IMR-90 (cell line): ENCODE data around the gene DDX42. TPM values are rescaled to one million over a fixed set of nuclear protein-coding genes. Genes with fewer than 3 reads are reported as not detected.
"Not testable (repeated sequence)": the region's sequence is repeated elsewhere in the genome, so short reads cannot be mapped to it uniquely, and the experiment has no call there.

Experiments used
- ATAC-seq: fragments of 200-7000 bp; cut with Tn5 transposase; 2 replicates; pipeline ENCODE4 v1.9.1; 2020; ENCODE audit warnings: low read depth, mild to moderate bottlenecking, moderate library complexity
- BruUV-seq: library from RNA; stranded (reverse); fragments of 400-500 nt; replicated peaks from 2 replicates; lab custom pipeline; 2021; lab: Mats Ljungman, UMichigan
- CTCF ChIA-PET: fragments of 300-600 bp; formaldehyde crosslinking; extraction: SDS; loops from one replicate; lab custom pipeline; 2021; ENCODE audit warnings: antibody characterized with exemption; lab: Yijun Ruan, JAX
- POLR2A ChIA-PET: fragments of 300-600 bp; sonication (Branson Sonifier 250); formaldehyde crosslinking; loops from one replicate; lab custom pipeline; 2022; ENCODE audit warnings: antibody characterized with exemption; ENCODE audit not compliant: unreplicated experiment; lab: Charles Lee
- DNase-seq: peaks from one replicate; pipeline ENCODE4 v3.0.0; 2013
- H2AFZ ChIP-seq: replicated peaks from 2 replicates; pipeline ENCODE3; 2013; ENCODE audit warnings: low read length, mild to moderate bottlenecking; ENCODE audit not compliant: poor library complexity
- H2AK5ac ChIP-seq: 2 replicates; pipeline ENCODE4 v1.6.1; 2013; ENCODE audit warnings: low read depth, low read length, inconsistent platforms
- H2AK9ac ChIP-seq: replicated peaks from 2 replicates; pipeline ENCODE3; 2013; ENCODE audit warnings: mild to moderate bottlenecking, low read depth, low read length, moderate library complexity; ENCODE audit not compliant: poor library complexity
- H2BK120ac ChIP-seq: 2 replicates; pipeline ENCODE4 v1.6.1; 2013; ENCODE audit warnings: low read depth, low read length, inconsistent platforms
- H2BK15ac ChIP-seq: 3 replicates; pipeline ENCODE4 v1.6.1; 2013; ENCODE audit warnings: low read depth, low read length, inconsistent platforms
- H2BK20ac ChIP-seq: 2 replicates; pipeline ENCODE4 v1.6.1; 2013; ENCODE audit warnings: low read depth, mild to moderate bottlenecking, inconsistent platforms, low read length, moderate library complexity
- H2BK5ac ChIP-seq: 2 replicates; pipeline ENCODE4 v1.6.1; 2013; ENCODE audit warnings: mild to moderate bottlenecking, low read depth, low read length, inconsistent platforms; ENCODE audit not compliant: poor library complexity, severe bottlenecking
- H3K14ac ChIP-seq: replicated peaks from 2 replicates; pipeline ENCODE4 v1.6.1; 2013; ENCODE audit warnings: low read depth, low read length, inconsistent platforms
- H3K18ac ChIP-seq: 2 replicates; pipeline ENCODE4 v1.6.1; 2013; ENCODE audit warnings: low read depth, low read length, control low read depth
- H3K23ac ChIP-seq: 2 replicates; pipeline ENCODE4 v1.6.1; 2013; ENCODE audit warnings: low read depth, low read length, inconsistent platforms
- H3K27ac ChIP-seq: 2 replicates; pipeline ENCODE4 v1.5.1; 2013; ENCODE audit warnings: mild to moderate bottlenecking, control low read depth, low read length; ENCODE audit not compliant: insufficient read depth
- H3K27me3 ChIP-seq: 2 replicates; pipeline ENCODE4 v1.6.1; 2013; ENCODE audit warnings: low read length; ENCODE audit not compliant: control insufficient read depth, insufficient read depth
- H3K36me3 ChIP-seq: 2 replicates; pipeline ENCODE4 v1.6.1; 2013; ENCODE audit warnings: low read length, mixed read lengths; ENCODE audit not compliant: control insufficient read depth, insufficient read depth
- H3K4ac ChIP-seq: 2 replicates; pipeline ENCODE4 v1.6.1; 2013; ENCODE audit warnings: low read depth, low read length, inconsistent platforms
- H3K4me1 ChIP-seq: 2 replicates; pipeline ENCODE4 v1.6.1; 2013; ENCODE audit warnings: low read length, mixed read lengths; ENCODE audit not compliant: control insufficient read depth, insufficient read depth
- H3K4me2 ChIP-seq: 2 replicates; pipeline ENCODE4 v1.6.1; 2013; ENCODE audit warnings: low read depth, mild to moderate bottlenecking, control low read depth, low read length, moderate library complexity
- H3K4me3 ChIP-seq: 2 replicates; pipeline ENCODE4 v1.5.1; 2013; ENCODE audit warnings: low read depth, mild to moderate bottlenecking, control low read depth, low read length, moderate library complexity; ENCODE audit not compliant: insufficient read depth
- H3K56ac ChIP-seq: 2 replicates; pipeline ENCODE4 v1.6.1; 2013; ENCODE audit warnings: low read length, inconsistent platforms; ENCODE audit not compliant: insufficient read depth; ENCODE audit errors: extremely low read depth
- H3K79me1 ChIP-seq, 2 experiments: 2 replicates each; pipeline ENCODE4 v1.6.1; 2013; ENCODE audit warnings: low read length in 2 of 2, inconsistent platforms in 1 of 2, low read depth in 1 of 2
- H3K9ac ChIP-seq: 2 replicates; pipeline ENCODE4 v1.6.1; 2013; ENCODE audit warnings: low read depth, low read length, control low read depth
- H3K9me1 ChIP-seq: 2 replicates; pipeline ENCODE4 v1.6.1; 2013; ENCODE audit warnings: low read length, inconsistent platforms; ENCODE audit not compliant: insufficient read depth
- H3K9me3 ChIP-seq: 2 replicates; pipeline ENCODE4 v1.6.1; 2013; ENCODE audit warnings: low read length; ENCODE audit not compliant: control insufficient read depth, insufficient read depth
- H4K20me1 ChIP-seq: 2 replicates; pipeline ENCODE4 v1.6.1; 2013; ENCODE audit warnings: low read length, inconsistent platforms; ENCODE audit not compliant: insufficient read depth
- H4K5ac ChIP-seq: 2 replicates; pipeline ENCODE4 v1.6.1; 2013; ENCODE audit warnings: mild to moderate bottlenecking, low read depth, low read length, control low read depth
- H4K8ac ChIP-seq, 2 experiments: 2 replicates each; pipeline ENCODE4 v1.6.1; 2013; ENCODE audit warnings: low read depth in 2 of 2, low read length in 2 of 2, control low read depth in 1 of 2, inconsistent platforms in 1 of 2
- H4K91ac ChIP-seq: 2 replicates; pipeline ENCODE4 v1.6.1; 2013; ENCODE audit warnings: low read depth, low read length, inconsistent platforms; ENCODE audit not compliant: insufficient read depth
- CTCF ChIP-seq: conservative IDR thresholded peaks from 2 replicates; pipeline ENCODE4 v1.5.1; 2012; ENCODE audit warnings: mild to moderate bottlenecking, low read depth, low read length, improper control_type of control experiment
- WGBS, 2 experiments: methylation state at CpG; one replicate each; pipeline versions ENCODE4 v1.1.5 to v1.1.7; 2013; ENCODE audit warnings: missing lambda C conversion rate in 2 of 2; ENCODE audit not compliant: insufficient read length in 1 of 2; ENCODE audit errors: extremely low coverage in 2 of 2; 5-methylcytosine and 5-hydroxymethylcytosine counted together
- dilution Hi-C: fragments of 300-500 bp; cut with HindIII; formaldehyde crosslinking; loops from one replicate; pipeline ENCODE4 v1.14.3; 2018; ENCODE audit warnings: low sequenced_read_pairs; ENCODE audit not compliant: unreplicated experiment
- in situ Hi-C: fragments of 300-500 bp; cut with MboI; formaldehyde crosslinking; loops from 3 replicates; pipeline ENCODE4 v1.14.3; 2019; ENCODE audit warnings: low sequenced_read_pairs, inconsistent platforms, mixed read lengths
- intact Hi-C: fragments of 100-400 bp; cut with micrococcal nuclease; formaldehyde crosslinking; loops from 2 replicates; pipeline ENCODE4 v1.10.0; 2022
- polyA plus RNA-seq, 3 experiments: library from polyadenylated mRNA; depleted of rRNA; stranded (reverse); fragments of >200 nt; gene quantifications; 2 replicates each; pipeline ENCODE4 v1.2.3, GENCODE V29; 2012; ENCODE audit warnings: low replicate concordance in 1 of 3
- total RNA-seq: library from RNA; depleted of rRNA; stranded (reverse); fragments of >200 nt; gene quantifications from 2 replicates; pipeline ENCODE4 v1.2.3, GENCODE V29; 2012; rRNA removed

DDX42 gene
- total and polyA plus RNA-seq, 2 of the 4 experiments (the other 2 are of a cell fraction) = 75.8 to 91.5 TPM

GRCh38 chr17:63866625-63867024 is 92.7 kb downstream of the DDX42 start:
- dilution Hi-C loops, H3K27ac ChIP-seq, H3K9me1 ChIP-seq, in situ Hi-C loops, H3K4me1 ChIP-seq, H3K18ac ChIP-seq, H3K9ac ChIP-seq, H4K20me1 ChIP-seq, H3K27me3 ChIP-seq, H2BK120ac ChIP-seq, H3K14ac ChIP-seq, H2BK20ac ChIP-seq, BruUV-seq, H2AFZ ChIP-seq, H4K91ac ChIP-seq, H2BK5ac ChIP-seq, H3K4me2 ChIP-seq, H3K36me3 ChIP-seq, H3K23ac ChIP-seq, H3K56ac ChIP-seq, H2BK15ac ChIP-seq, POLR2A ChIA-PET, H3K9me3 ChIP-seq, H4K8ac ChIP-seq, H3K79me1 ChIP-seq, intact Hi-C loops, H3K4ac ChIP-seq, H3K4me3 ChIP-seq, H4K5ac ChIP-seq, H2AK9ac ChIP-seq, DNase-seq, H2AK5ac ChIP-seq: not testable (repeated sequence)
- WGBS, 2 experiments = no CpG with 5 or more reads among the region's 7 CpGs
- 0 out of 2 replicates have a peak, but pooled peaks have one; percentile 13 for TF ChIP-seq CTCF
- ATAC-seq = peak; percentile 56
- CTCF ChIA-PET = interaction anchor here (1.5 to 1.8 kb wide), 3 partner anchors 15 to 32 kb away, joined by 3 to 7 read pairs (median 4); partner anchors contain the start of gene GH2

Other genes starting within 250 kb of the DDX42 start
- gene DCAF7, start 223.7 kb upstream of the DDX42 start, total RNA-seq = 31.4 and 40.9 TPM in 2 replicates
- gene DCAF7, start 223.7 kb upstream of the DDX42 start, polyA plus RNA-seq (2012; rRNA removed) = 52.4 and 52.8 TPM in 2 replicates
- gene TACO1, start 173.3 kb upstream of the DDX42 start, total RNA-seq = 6.5 and 9.4 TPM in 2 replicates
- 28.8 and 32.8 TPM in 2 replicates for gene TACO1, start 173.3 kb upstream of the DDX42 start, polyA plus RNA-seq (2012; rRNA removed)
- 24.2 and 25.6 TPM in 2 replicates for gene MAP3K3, start 151.8 kb upstream of the DDX42 start, total RNA-seq
- gene MAP3K3, start 151.8 kb upstream of the DDX42 start, polyA plus RNA-seq (2012; rRNA removed) = 19.1 TPM in 2 replicates
- 4.5 and 4.7 TPM in 2 replicates for gene LIMD2, start 74.0 kb upstream of the DDX42 start, total RNA-seq
- 21.7 and 32.3 TPM in 2 replicates for gene LIMD2, start 74.0 kb upstream of the DDX42 start, polyA plus RNA-seq (2012; rRNA removed)
- 14.7 and 19.9 TPM in 2 replicates for gene STRADA, start 32.4 kb upstream of the DDX42 start, total RNA-seq
- gene STRADA, start 32.4 kb upstream of the DDX42 start, polyA plus RNA-seq (2012; rRNA removed) = 30.8 and 30.9 TPM in 2 replicates
- gene CCDC47, start 573 bp upstream of the DDX42 start, total RNA-seq = 62.0 and 79.4 TPM in 2 replicates
- gene CCDC47, start 573 bp upstream of the DDX42 start, polyA plus RNA-seq (2012; rRNA removed) = 45.3 and 45.7 TPM in 2 replicates
- gene PSMC5, start 53.3 kb downstream of the DDX42 start, total RNA-seq = 104 and 105 TPM in 2 replicates
- 165 and 175 TPM in 2 replicates for gene PSMC5, start 53.3 kb downstream of the DDX42 start, polyA plus RNA-seq (2012; rRNA removed)
- gene FTSJ3, start 53.5 kb downstream of the DDX42 start, total RNA-seq = 68.1 and 69.4 TPM in 2 replicates
- gene FTSJ3, start 53.5 kb downstream of the DDX42 start, polyA plus RNA-seq (2012; rRNA removed) = 45.4 and 51.3 TPM in 2 replicates
- gene SMARCD2, start 68.5 kb downstream of the DDX42 start, total RNA-seq = 72.8 and 91.2 TPM in 2 replicates
- gene SMARCD2, start 68.5 kb downstream of the DDX42 start, polyA plus RNA-seq (2012; rRNA removed) = 53.7 and 56.9 TPM in 2 replicates
- gene CSH2, start 99.5 kb downstream of the DDX42 start, total RNA-seq = not detected in 2 replicates
- not detected in 2 replicates for gene CSH2, start 99.5 kb downstream of the DDX42 start, polyA plus RNA-seq (2012; rRNA removed)
- gene GH2, start 107.8 kb downstream of the DDX42 start, total RNA-seq = not detected in 2 replicates
- not detected in 2 replicates for gene GH2, start 107.8 kb downstream of the DDX42 start, polyA plus RNA-seq (2012; rRNA removed)
- gene CSH1, start 122.4 kb downstream of the DDX42 start, total RNA-seq = not detected in 2 replicates
- not detected in 2 replicates for gene CSH1, start 122.4 kb downstream of the DDX42 start, polyA plus RNA-seq (2012; rRNA removed)
- gene CSHL1, start 137.1 kb downstream of the DDX42 start, total RNA-seq = not detected in 2 replicates
- not detected in 2 replicates for gene CSHL1, start 137.1 kb downstream of the DDX42 start, polyA plus RNA-seq (2012; rRNA removed)
- gene GH1, start 144.7 kb downstream of the DDX42 start, total RNA-seq = not detected in 2 replicates
- gene GH1, start 144.7 kb downstream of the DDX42 start, polyA plus RNA-seq (2012; rRNA removed) = not detected in 2 replicates
- gene CD79B, start 158.2 kb downstream of the DDX42 start, total RNA-seq = not detected in 2 replicates
- not detected in 2 replicates for gene CD79B, start 158.2 kb downstream of the DDX42 start, polyA plus RNA-seq (2012; rRNA removed)
- gene SCN4A, start 198.7 kb downstream of the DDX42 start, total RNA-seq = not detected in 2 replicates
- not detected in 2 replicates for gene SCN4A, start 198.7 kb downstream of the DDX42 start, polyA plus RNA-seq (2012; rRNA removed)
- under 0.01 TPM in 1 of 2 replicates, not detected in the other for gene PRR29, start 224.2 kb downstream of the DDX42 start, total RNA-seq
- gene PRR29, start 224.2 kb downstream of the DDX42 start, polyA plus RNA-seq (2012; rRNA removed) = 0.11 and 0.17 TPM in 2 replicates
- gene ICAM2, start 246.5 kb downstream of the DDX42 start, total RNA-seq = 0.28 TPM in 1 of 2 replicates, not detected in the other
- 0.12 and 0.17 TPM in 2 replicates for gene ICAM2, start 246.5 kb downstream of the DDX42 start, polyA plus RNA-seq (2012; rRNA removed)